ENCODE measurements around the gene MIGA2.

DNA sequence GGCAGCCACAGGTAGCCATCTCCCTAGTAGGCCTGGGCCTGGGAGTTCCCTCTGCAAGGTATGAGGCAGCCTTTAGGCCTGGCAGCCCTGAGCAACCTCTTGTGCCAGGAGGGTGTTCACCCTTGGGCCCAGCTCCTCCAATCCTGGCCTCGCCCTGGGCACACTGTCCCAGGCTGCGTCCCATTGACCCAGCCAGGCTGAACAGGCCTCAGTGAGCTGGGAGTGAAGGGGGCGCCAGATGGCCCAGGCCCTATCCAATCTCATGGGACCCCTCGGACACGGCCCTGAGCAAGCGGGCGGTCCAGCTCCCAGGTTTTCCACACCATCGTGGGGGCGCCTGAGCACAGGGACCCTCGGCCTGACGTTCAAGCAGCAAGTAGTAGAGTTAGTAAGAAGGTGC lies 22.8 kb upstream of the MIGA2 start:
- TF ChIP-seq EZH2 (IDR thresholded peaks at IDR 0.05) (no peak), POLR2AphosphoS5 (IDR thresholded peaks at IDR 0.05; ENCODE audit: borderline replicate concordance, low read depth, low read length) (no peak), FOXP2 (optimal IDR thresholded peaks at IDR 0.05; ENCODE audit: control extremely low read depth, extremely low read length, insufficient read depth) (no peak)

Measured in SK-N-MC (cell line).